GM12878 (cell line): Measurements from ENCODE around the gene RBMS3. TPM values are rescaled to one million over a fixed set of nuclear protein-coding genes. Genes with fewer than 3 reads are reported as not detected.

ENCODE experiments used
- ATAC-seq: fragments of 200-7000 bp; cut with Tn5 transposase; 3 replicates; pipeline ENCODE4 v1.9.1; 2020; ENCODE audit warnings: mild to moderate bottlenecking, moderate library complexity
- BruUV-seq: library from RNA; stranded (reverse); fragments of 400-500 nt; replicated peaks from 2 replicates; lab custom pipeline; 2021; lab: Mats Ljungman, UMichigan
- CTCF ChIA-PET: fragments of 300-600 bp; sonication (Branson Sonifier 250); formaldehyde crosslinking; extraction: SDS; loops from one replicate; lab custom pipeline; 2021; ENCODE audit warnings: inconsistent platforms; lab: Yijun Ruan, JAX
- POLR2A ChIA-PET: fragments of 350-600 bp; formaldehyde crosslinking; extraction: SDS; loops from one replicate; lab custom pipeline; 2021; ENCODE audit warnings: inconsistent platforms; lab: Charles Lee
- RAD21 ChIA-PET: fragments of 300-600 bp; sonication (Branson Sonifier 250); formaldehyde crosslinking; loops from one replicate; lab custom pipeline; 2023; ENCODE audit warnings: antibody characterized with exemption; ENCODE audit not compliant: unreplicated experiment; lab: Charles Lee
- SMC1A ChIA-PET: fragments of 300-600 bp; sonication (Branson Sonifier 250); formaldehyde crosslinking; loops from one replicate; lab custom pipeline; 2023; ENCODE audit not compliant: unreplicated experiment, uncharacterized antibody; lab: Charles Lee
- DNase-seq: peaks from one replicate; pipeline ENCODE4 v3.0.0-alpha.2; 2011; ENCODE audit warnings: low read depth, low spot score
- FAIRE-seq: peaks from 3 replicates; lab custom pipeline; 2011; peaks lifted over from hg19 to GRCh38; lab: Jason Lieb, UNC
- H2AFZ ChIP-seq: 2 replicates; pipeline ENCODE4 v1.6.0; 2011; ENCODE audit warnings: low read depth, low read length, control low read depth; ENCODE audit not compliant: control insufficient read depth
- H3K27ac ChIP-seq: 2 replicates; pipeline ENCODE4 v1.5.1; 2011; ENCODE audit warnings: control low read depth; ENCODE audit not compliant: control insufficient read depth, insufficient read depth
- H3K27me3 ChIP-seq, 2 experiments: replicated peaks in 1 of 2; 2 replicates each; pipeline versions ENCODE4 v1.6.0 to v1.6.1; 2011; ENCODE audit warnings: low read length in 1 of 2; ENCODE audit not compliant: control insufficient read depth in 2 of 2, insufficient read depth in 2 of 2
- H3K36me3 ChIP-seq, 2 experiments: 2 replicates each; pipeline ENCODE4 v1.5.1; 2011; ENCODE audit warnings: low read length in 1 of 2; ENCODE audit not compliant: control insufficient read depth in 2 of 2, insufficient read depth in 2 of 2
- H3K4me1 ChIP-seq: 2 replicates; pipeline ENCODE4 v1.6.1; 2011; ENCODE audit warnings: mild to moderate bottlenecking, low read length, moderate library complexity, mixed read lengths; ENCODE audit not compliant: control insufficient read depth, insufficient read depth
- H3K4me2 ChIP-seq: 2 replicates; pipeline ENCODE4 v1.6.0; 2011; ENCODE audit warnings: control low read depth; ENCODE audit not compliant: control insufficient read depth, insufficient read depth
- H3K4me3 ChIP-seq: fragments of 200-600 bp; sonication (generic); 2 replicates; pipeline ENCODE4 v1.5.1; 2016
- H3K79me2 ChIP-seq: 2 replicates; pipeline ENCODE4 v1.6.0; 2011; ENCODE audit warnings: low read length; ENCODE audit not compliant: control insufficient read depth, insufficient read depth
- H3K9ac ChIP-seq: 2 replicates; pipeline ENCODE4 v1.8.0; 2011; ENCODE audit warnings: low read length, control low read depth, mixed read lengths; ENCODE audit not compliant: control insufficient read depth, insufficient read depth
- H3K9me3 ChIP-seq: replicated peaks from 3 replicates; pipeline ENCODE4 v1.5.1; 2011; ENCODE audit warnings: mild to moderate bottlenecking, low read length; ENCODE audit not compliant: control insufficient read depth, insufficient read depth
- H4K20me1 ChIP-seq: 2 replicates; pipeline ENCODE4 v1.6.0; 2011; ENCODE audit not compliant: control insufficient read depth, insufficient read depth
- CBX5 ChIP-seq: sonication (generic); IDR thresholded peaks from 2 replicates; pipeline ENCODE4 v1.6.1; 2016; ENCODE audit warnings: low read depth, moderate library complexity, mild to moderate bottlenecking, inconsistent platforms
- CHD1 ChIP-seq: IDR thresholded peaks from 2 replicates; pipeline ENCODE4 v1.6.1; 2012; ENCODE audit warnings: low read depth, low read length, improper control_type of control experiment
- KAT2A ChIP-seq: conservative IDR thresholded peaks from 2 replicates; pipeline ENCODE4 v1.6.1; 2011; ENCODE audit warnings: low read depth, low read length; ENCODE audit not compliant: control insufficient read depth
- MTA2 ChIP-seq: fragments of 450-650 bp; IDR thresholded peaks from 2 replicates; pipeline ENCODE4 v1.6.1; 2016; ENCODE audit warnings: low read depth, mild to moderate bottlenecking, moderate library complexity
- MYC ChIP-seq: IDR thresholded peaks from 2 replicates; pipeline ENCODE4 v1.6.1; 2011; ENCODE audit warnings: mild to moderate bottlenecking, low read length, moderate library complexity, inconsistent platforms; ENCODE audit not compliant: insufficient read depth, insufficient replicate concordance, insufficient read length, severe bottlenecking
- POU2F2 ChIP-seq: IDR thresholded peaks from 3 replicates; pipeline ENCODE4 v1.6.1; 2011; ENCODE audit warnings: low read depth, mild to moderate bottlenecking, low read length, borderline replicate concordance
- SMAD1 ChIP-seq: fragments of 450-650 bp; IDR thresholded peaks from 2 replicates; pipeline ENCODE4 v1.6.1; 2018; ENCODE audit warnings: mild to moderate bottlenecking, low read depth; ENCODE audit not compliant: partially characterized antibody
- SMAD5 ChIP-seq: IDR thresholded peaks from 2 replicates; pipeline ENCODE4 v1.6.1; 2016; ENCODE audit warnings: antibody characterized with exemption, low read depth
- STAT1 ChIP-seq: fragments of 450-650 bp; conservative IDR thresholded peaks from 2 replicates; pipeline ENCODE4 v1.6.1; 2014; ENCODE audit warnings: antibody characterized with exemption, mild to moderate bottlenecking
- SUPT20H ChIP-seq: IDR thresholded peaks from 2 replicates; pipeline ENCODE4 v1.6.1; 2011; ENCODE audit warnings: low read depth, mild to moderate bottlenecking, low read length, moderate library complexity, borderline replicate concordance; ENCODE audit not compliant: control insufficient read depth
- ZNF207 ChIP-seq: fragments of 450-650 bp; IDR thresholded peaks from 2 replicates; pipeline ENCODE4 v1.6.1; 2014; ENCODE audit warnings: antibody characterized with exemption, mild to moderate bottlenecking, borderline replicate concordance
- WGBS: methylation state at CpG from one replicate; pipeline ENCODE4 v1.1.6; 2016; ENCODE audit warnings: low lambda C conversion rate; ENCODE audit not compliant: insufficient replicate concordance, insufficient coverage; ENCODE audit errors: missing lambda C conversion rate; 5-methylcytosine and 5-hydroxymethylcytosine counted together
- in situ Hi-C: fragments of 300-500 bp; cut with MboI; formaldehyde crosslinking; loops from 9 replicates; pipeline ENCODE4 v1.14.3; 2018; ENCODE audit warnings: mixed read lengths
- intact Hi-C: fragments of 100-400 bp; cut with micrococcal nuclease; formaldehyde crosslinking; loops from one replicate; pipeline ENCODE4 v1.14.2; 2022; ENCODE audit not compliant: unreplicated experiment
- polyA plus RNA-seq, 11 experiments: library from polyadenylated mRNA; depleted of rRNA in 4 of 11; unstranded in 6 of 11; stranded (reverse) in 5 of 11; fragments of >200 nt; fragmentation: Nextera tagmentation in 4 of 11; fragmentation: Illumina TruSeq in 1 of 11; extraction: Ambion mirVana in 4 of 11; extraction: Trizol in 1 of 11; gene quantifications; 1 replicate in 1 of 11; 2 replicates in 10 of 11; pipeline versions ENCODE4 v1.2.1 to v1.2.3, GENCODE V29; 2011 to 2016; ENCODE audit warnings: inconsistent platforms in 2 of 11, missing spikeins in 2 of 11, low read depth in 1 of 11
- total RNA-seq, 4 experiments: library from RNA; depleted of rRNA in 3 of 4; stranded (reverse); fragments of >200 nt in 3 of 4; fragmentation: Illumina TruSeq in 1 of 4; extraction: Trizol in 1 of 4; gene quantifications; 2 replicates each; pipeline versions ENCODE4 v1.2.1 to v1.2.3, GENCODE V29; 2013 to 2021
- TF ChIP-seq, protein P1 (sequence below): fragments of 450-650 bp; IDR thresholded peaks from 2 replicates; pipeline ENCODE4 v1.6.1; 2016; ENCODE audit warnings: mild to moderate bottlenecking
- TF ChIP-seq, protein P2 (sequence below): IDR thresholded peaks from 2 replicates; pipeline ENCODE4 v1.6.1; 2011; ENCODE audit warnings: borderline replicate concordance, low read depth, mild to moderate bottlenecking, moderate library complexity, low read length; ENCODE audit not compliant: insufficient read depth, poor library complexity, severe bottlenecking
- TF ChIP-seq, protein P3 (sequence below): IDR thresholded peaks from 2 replicates; pipeline ENCODE4 v1.6.1; 2011; ENCODE audit warnings: low read depth, low read length, improper control_type of control experiment, borderline replicate concordance
- TF ChIP-seq, protein P4 (sequence below): fragments of 450-650 bp; IDR thresholded peaks from 2 replicates; pipeline ENCODE4 v1.6.1; 2017; ENCODE audit warnings: mild to moderate bottlenecking
- TF ChIP-seq, protein P5 (sequence below), 3 experiments: IDR thresholded peaks in 2 of 3; conservative IDR thresholded peaks in 1 of 3; 2 replicates each; pipeline ENCODE4 v1.5.1; 2011; ENCODE audit warnings: low read depth in 3 of 3, low read length in 3 of 3, mild to moderate bottlenecking in 3 of 3, control low read depth in 2 of 3, moderate library complexity in 2 of 3, inconsistent platforms in 1 of 3, mixed read lengths in 1 of 3; ENCODE audit not compliant: control insufficient read depth in 2 of 3, insufficient read depth in 1 of 3; ENCODE audit errors: extremely low read depth in 1 of 3

Gene RBMS3
- total and polyA plus RNA-seq, 10 of the 15 experiments (the other 5 are each of a cell fraction or from before 2014, with no cell fraction given), result 0.79 to 4.7 (median 3.1) TPM

DNA sequence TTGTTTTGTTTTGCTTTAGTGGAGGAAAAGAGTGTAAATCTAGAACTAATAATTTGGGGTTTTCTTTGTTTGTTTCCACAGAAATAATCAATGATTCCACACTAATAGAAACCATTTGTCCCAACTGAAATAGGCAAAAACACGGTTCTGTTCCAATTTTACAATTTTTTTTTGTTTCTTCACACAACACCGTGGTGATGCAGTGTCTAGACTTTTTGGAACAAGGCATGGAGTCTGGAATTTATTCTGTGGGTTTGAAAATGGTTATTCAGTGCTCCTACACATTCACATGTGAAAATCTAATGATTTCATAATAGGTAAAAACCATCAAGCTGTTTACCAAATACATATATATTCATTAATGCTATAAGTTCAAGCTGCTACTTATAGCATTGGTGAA, 696.5 kb downstream of the RBMS3 start:
- no peak overlapping the region for H3K9ac ChIP-seq
- no peaks in the 10 kb centered on the region for H3K27me3 ChIP-seq
- POLR2A ChIA-PET, result no interaction called here
- no peak overlapping the region for H3K4me3 ChIP-seq
- FAIRE-seq, result no peak
- no peaks in the 10 kb centered on the region for H3K36me3 ChIP-seq
- H4K20me1 ChIP-seq, result no peaks in the 10 kb centered on the region
- CTCF ChIA-PET, result interaction anchor here (0.8 kb wide), 1 partner anchor 38 kb away, joined by 3 read pairs; no protein-coding TSS in a partner anchor
- in situ Hi-C loops, result no loop called here
- no peaks in the 10 kb centered on the region for H3K79me2 ChIP-seq
- DNase-seq, result no peak
- no peaks in the 10 kb centered on the region for H3K9me3 ChIP-seq
- ATAC-seq, result no peak
- H3K4me1 ChIP-seq, result no peaks in the 10 kb centered on the region
- no peak overlapping the region for H2AFZ ChIP-seq
- TF ChIP-seq CHD1, result no peak
- TF ChIP-seq SMAD1, result no peak
- TF ChIP-seq, protein P1, sequence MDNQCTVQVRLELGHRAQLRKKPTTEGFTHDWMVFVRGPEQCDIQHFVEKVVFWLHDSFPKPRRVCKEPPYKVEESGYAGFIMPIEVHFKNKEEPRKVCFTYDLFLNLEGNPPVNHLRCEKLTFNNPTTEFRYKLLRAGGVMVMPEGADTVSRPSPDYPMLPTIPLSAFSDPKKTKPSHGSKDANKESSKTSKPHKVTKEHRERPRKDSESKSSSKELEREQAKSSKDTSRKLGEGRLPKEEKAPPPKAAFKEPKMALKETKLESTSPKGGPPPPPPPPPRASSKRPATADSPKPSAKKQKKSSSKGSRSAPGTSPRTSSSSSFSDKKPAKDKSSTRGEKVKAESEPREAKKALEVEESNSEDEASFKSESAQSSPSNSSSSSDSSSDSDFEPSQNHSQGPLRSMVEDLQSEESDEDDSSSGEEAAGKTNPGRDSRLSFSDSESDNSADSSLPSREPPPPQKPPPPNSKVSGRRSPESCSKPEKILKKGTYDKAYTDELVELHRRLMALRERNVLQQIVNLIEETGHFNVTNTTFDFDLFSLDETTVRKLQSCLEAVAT, result no peak
- TF ChIP-seq, protein P2, sequence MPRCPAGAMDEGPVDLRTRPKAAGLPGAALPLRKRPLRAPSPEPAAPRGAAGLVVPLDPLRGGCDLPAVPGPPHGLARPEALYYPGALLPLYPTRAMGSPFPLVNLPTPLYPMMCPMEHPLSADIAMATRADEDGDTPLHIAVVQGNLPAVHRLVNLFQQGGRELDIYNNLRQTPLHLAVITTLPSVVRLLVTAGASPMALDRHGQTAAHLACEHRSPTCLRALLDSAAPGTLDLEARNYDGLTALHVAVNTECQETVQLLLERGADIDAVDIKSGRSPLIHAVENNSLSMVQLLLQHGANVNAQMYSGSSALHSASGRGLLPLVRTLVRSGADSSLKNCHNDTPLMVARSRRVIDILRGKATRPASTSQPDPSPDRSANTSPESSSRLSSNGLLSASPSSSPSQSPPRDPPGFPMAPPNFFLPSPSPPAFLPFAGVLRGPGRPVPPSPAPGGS, result no peak
- TF ChIP-seq SMAD5, result no peak
- no peak for TF ChIP-seq CBX5
- TF ChIP-seq, protein P3, sequence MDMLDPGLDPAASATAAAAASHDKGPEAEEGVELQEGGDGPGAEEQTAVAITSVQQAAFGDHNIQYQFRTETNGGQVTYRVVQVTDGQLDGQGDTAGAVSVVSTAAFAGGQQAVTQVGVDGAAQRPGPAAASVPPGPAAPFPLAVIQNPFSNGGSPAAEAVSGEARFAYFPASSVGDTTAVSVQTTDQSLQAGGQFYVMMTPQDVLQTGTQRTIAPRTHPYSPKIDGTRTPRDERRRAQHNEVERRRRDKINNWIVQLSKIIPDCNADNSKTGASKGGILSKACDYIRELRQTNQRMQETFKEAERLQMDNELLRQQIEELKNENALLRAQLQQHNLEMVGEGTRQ, result no peak
- TF ChIP-seq KAT2A, result no peak
- no peak for TF ChIP-seq SUPT20H
- TF ChIP-seq, protein P4, sequence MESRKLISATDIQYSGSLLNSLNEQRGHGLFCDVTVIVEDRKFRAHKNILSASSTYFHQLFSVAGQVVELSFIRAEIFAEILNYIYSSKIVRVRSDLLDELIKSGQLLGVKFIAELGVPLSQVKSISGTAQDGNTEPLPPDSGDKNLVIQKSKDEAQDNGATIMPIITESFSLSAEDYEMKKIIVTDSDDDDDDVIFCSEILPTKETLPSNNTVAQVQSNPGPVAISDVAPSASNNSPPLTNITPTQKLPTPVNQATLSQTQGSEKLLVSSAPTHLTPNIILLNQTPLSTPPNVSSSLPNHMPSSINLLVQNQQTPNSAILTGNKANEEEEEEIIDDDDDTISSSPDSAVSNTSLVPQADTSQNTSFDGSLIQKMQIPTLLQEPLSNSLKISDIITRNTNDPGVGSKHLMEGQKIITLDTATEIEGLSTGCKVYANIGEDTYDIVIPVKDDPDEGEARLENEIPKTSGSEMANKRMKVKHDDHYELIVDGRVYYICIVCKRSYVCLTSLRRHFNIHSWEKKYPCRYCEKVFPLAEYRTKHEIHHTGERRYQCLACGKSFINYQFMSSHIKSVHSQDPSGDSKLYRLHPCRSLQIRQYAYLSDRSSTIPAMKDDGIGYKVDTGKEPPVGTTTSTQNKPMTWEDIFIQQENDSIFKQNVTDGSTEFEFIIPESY, result no peak
- TF ChIP-seq ZNF207, result no peak
- no peak for TF ChIP-seq POU2F2
- no peak for TF ChIP-seq MYC
- no peak for TF ChIP-seq STAT1
- TF ChIP-seq, protein P5, sequence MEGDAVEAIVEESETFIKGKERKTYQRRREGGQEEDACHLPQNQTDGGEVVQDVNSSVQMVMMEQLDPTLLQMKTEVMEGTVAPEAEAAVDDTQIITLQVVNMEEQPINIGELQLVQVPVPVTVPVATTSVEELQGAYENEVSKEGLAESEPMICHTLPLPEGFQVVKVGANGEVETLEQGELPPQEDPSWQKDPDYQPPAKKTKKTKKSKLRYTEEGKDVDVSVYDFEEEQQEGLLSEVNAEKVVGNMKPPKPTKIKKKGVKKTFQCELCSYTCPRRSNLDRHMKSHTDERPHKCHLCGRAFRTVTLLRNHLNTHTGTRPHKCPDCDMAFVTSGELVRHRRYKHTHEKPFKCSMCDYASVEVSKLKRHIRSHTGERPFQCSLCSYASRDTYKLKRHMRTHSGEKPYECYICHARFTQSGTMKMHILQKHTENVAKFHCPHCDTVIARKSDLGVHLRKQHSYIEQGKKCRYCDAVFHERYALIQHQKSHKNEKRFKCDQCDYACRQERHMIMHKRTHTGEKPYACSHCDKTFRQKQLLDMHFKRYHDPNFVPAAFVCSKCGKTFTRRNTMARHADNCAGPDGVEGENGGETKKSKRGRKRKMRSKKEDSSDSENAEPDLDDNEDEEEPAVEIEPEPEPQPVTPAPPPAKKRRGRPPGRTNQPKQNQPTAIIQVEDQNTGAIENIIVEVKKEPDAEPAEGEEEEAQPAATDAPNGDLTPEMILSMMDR (IDR thresholded peaks at IDR 0.05 in 2 of 3, conservative IDR thresholded peaks at IDR 0.05 in 1 of 3; ENCODE audit: control insufficient read depth in 2 of 3, extremely low read depth in 1 of 3, insufficient read depth in 1 of 3, low read depth in 3 of 3, low read length in 3 of 3), result no peak
- no peak for TF ChIP-seq MTA2
- TF ChIP-seq, all 136 proteins: peak for 0
- no peak overlapping the region for H3K27ac ChIP-seq
- WGBS, result 0% methylated on average over 2 of the region's 2 CpGs
- BruUV-seq, result no TSS peak
- H3K4me2 ChIP-seq, result no peak overlapping the region
- ChIA-PET SMC1A (no interaction called here), RAD21 (no interaction called here)
- intact Hi-C loops, result no loop called here
